HG03571 (cell line): ENCODE data around the gene SUOX.
"Not testable (repeated sequence)": the region's sequence is repeated elsewhere in the genome, so short reads cannot be mapped to it uniquely, and the experiment has no call there.

Experiments
- ATAC-seq: cut with Tn5 transposase; IDR thresholded peaks from one replicate; pipeline ENCODE4 v1.9.1; 2021; ENCODE audit not compliant: unreplicated experiment

SUOX gene

GRCh38 chr12:56017181-56017580, 20.1 kb downstream of the SUOX start:
- no peak for ATAC-seq

GRCh38 chr12:56018356-56018755, 21.3 kb downstream of the SUOX start:
- no peak for ATAC-seq

GRCh38 chr12:56020423-56021184, 23.5 kb downstream of the SUOX start, which contains the start of gene IKZF4:
Gene IKZF4, plus strand, starts transcription at chr12:56021043. Its CDS starts 451 bp downstream, at chr12:56021494.
- no peak for ATAC-seq

- ATAC-seq = no peak
These were observed 24.9 kb downstream of the SUOX start for GRCh38 chr12:56021889-56022497.

GRCh38 chr12:56028511-56029165, 31.6 kb downstream of the SUOX start:
- ATAC-seq = no peak

- ATAC-seq = no peak
These were observed 32.1 kb downstream of the SUOX start for GRCh38 chr12:56029166-56029519.

GRCh38 chr12:56029666-56030293, 32.7 kb downstream of the SUOX start:
- ATAC-seq = no peak

GRCh38 chr12:56031987-56032386, 34.9 kb downstream of the SUOX start:
- no peak for ATAC-seq

- no peak for ATAC-seq
These were observed 37.7 kb downstream of the SUOX start for GRCh38 chr12:56034586-56035332.

GRCh38 chr12:56037161-56037560, 40.1 kb downstream of the SUOX start:
- no peak for ATAC-seq

GRCh38 chr12:56038022-56038655, 41.1 kb downstream of the SUOX start:
- no peak for ATAC-seq

GRCh38 chr12:56040151-56040550, 43.1 kb downstream of the SUOX start:
- no peak for ATAC-seq

- no peak for ATAC-seq
These were observed 44.0 kb downstream of the SUOX start for GRCh38 chr12:56040963-56041551.

GRCh38 chr12:56041552-56042429, 44.7 kb downstream of the SUOX start, which contains the start of gene RPS26:
Gene RPS26, plus strand, starts transcription at chr12:56041918. Its CDS starts 249 bp downstream, at chr12:56042167.
- ATAC-seq = peak; percentile 93

GRCh38 chr12:56042430-56042813, 45.3 kb downstream of the SUOX start:
- not testable (repeated sequence) for ATAC-seq

- no peak for ATAC-seq
These were observed 45.8 kb downstream of the SUOX start for GRCh38 chr12:56042843-56043242.

- no peak for ATAC-seq
These were observed 49.1 kb downstream of the SUOX start for GRCh38 chr12:56046027-56046780.

- ATAC-seq = no peak
These were observed 56.4 kb downstream of the SUOX start for GRCh38 chr12:56053407-56053893.
